Glutamatergic neuron (in vitro differentiated cells): ENCODE results near the gene GFRA1. TPM values are rescaled to one million over a fixed set of nuclear protein-coding genes. Genes with fewer than 3 reads are reported as not detected.

Experiments
- DNase-seq: peaks from one replicate; pipeline ENCODE4 v3.0.0; 2022
- H3K27ac Mint-ChIP-seq: one replicate; pipeline ENCODE4 v1.8.0; 2020; ENCODE audit warnings: mild to moderate bottlenecking, mixed read lengths, inconsistent platforms; ENCODE audit not compliant: unreplicated experiment
- H3K27me3 Mint-ChIP-seq: one replicate; pipeline ENCODE4 v1.8.0; 2020; ENCODE audit warnings: mild to moderate bottlenecking, moderate library complexity, mixed read lengths, inconsistent platforms; ENCODE audit not compliant: unreplicated experiment
- H3K36me3 Mint-ChIP-seq: one replicate; pipeline ENCODE4 v1.8.0; 2020; ENCODE audit warnings: mild to moderate bottlenecking, mixed read lengths, inconsistent platforms; ENCODE audit not compliant: unreplicated experiment
- H3K4me1 Mint-ChIP-seq: one replicate; pipeline ENCODE4 v1.8.0; 2020; ENCODE audit warnings: mild to moderate bottlenecking, low read depth, mixed read lengths, inconsistent platforms; ENCODE audit not compliant: unreplicated experiment
- H3K4me3 Mint-ChIP-seq: one replicate; pipeline ENCODE4 v1.8.0; 2020; ENCODE audit warnings: mild to moderate bottlenecking, mixed read lengths, inconsistent platforms; ENCODE audit not compliant: unreplicated experiment
- H3K9me3 Mint-ChIP-seq: one replicate; pipeline ENCODE4 v1.8.0; 2020; ENCODE audit warnings: mild to moderate bottlenecking, moderate library complexity, mixed read lengths, inconsistent platforms; ENCODE audit not compliant: unreplicated experiment
- CTCF ChIP-seq: fragments of 200-600 bp; sonication (generic); IDR thresholded peaks from one replicate; pipeline ENCODE4 v1.5.0; 2021; ENCODE audit not compliant: partially characterized antibody, unreplicated experiment
- total RNA-seq: library from RNA; stranded (reverse); fragmentation: NEBNext Ultra II Directional; extraction: Animal tissue kit (Norgen Biotek cat#: 25700); gene quantifications from one replicate; pipeline ENCODE4 v1.2.1, GENCODE V29; 2021; ENCODE audit not compliant: unreplicated experiment

GFRA1 gene
- total RNA-seq, 1 donor from 2014 or later, result 347 TPM

GRCh38 chr10:116007256-116007891, 265.6 kb downstream of the GFRA1 start:
- Mint-ChIP-seq H3K27me3 (peaks cover 2% of the 10 kb centered on the region), H3K9me3 (no peaks in the 10 kb centered on the region), H3K4me3 (no peak overlapping the region), H3K27ac (no peak overlapping the region), H3K36me3 (peaks cover 5% of the 10 kb centered on the region), H3K4me1 (no peaks in the 10 kb centered on the region)
- no peak for TF ChIP-seq CTCF
- no peak for DNase-seq

Other genes with a start within 250 kb of the GFRA1 start
- gene CCDC172, start 51.2 kb upstream of the GFRA1 start, total RNA-seq, result not detected
- not detected for gene PNLIPRP3, start 154.6 kb upstream of the GFRA1 start, total RNA-seq